Neural cell (in vitro differentiated cells): ENCODE measurements around the gene CENPV.

ENCODE experiments used
- POLR2AphosphoS5 ChIP-seq: IDR thresholded peaks from 2 replicates; pipeline ENCODE4 v1.6.1; 2012
- TF ChIP-seq, protein P1 (sequence below): fragments of 450-650 bp; IDR thresholded peaks from 2 replicates; pipeline ENCODE4 v1.5.1; 2014; ENCODE audit warnings: antibody characterized with exemption, mild to moderate bottlenecking, moderate library complexity; ENCODE audit not compliant: poor library complexity, severe bottlenecking

DNA sequence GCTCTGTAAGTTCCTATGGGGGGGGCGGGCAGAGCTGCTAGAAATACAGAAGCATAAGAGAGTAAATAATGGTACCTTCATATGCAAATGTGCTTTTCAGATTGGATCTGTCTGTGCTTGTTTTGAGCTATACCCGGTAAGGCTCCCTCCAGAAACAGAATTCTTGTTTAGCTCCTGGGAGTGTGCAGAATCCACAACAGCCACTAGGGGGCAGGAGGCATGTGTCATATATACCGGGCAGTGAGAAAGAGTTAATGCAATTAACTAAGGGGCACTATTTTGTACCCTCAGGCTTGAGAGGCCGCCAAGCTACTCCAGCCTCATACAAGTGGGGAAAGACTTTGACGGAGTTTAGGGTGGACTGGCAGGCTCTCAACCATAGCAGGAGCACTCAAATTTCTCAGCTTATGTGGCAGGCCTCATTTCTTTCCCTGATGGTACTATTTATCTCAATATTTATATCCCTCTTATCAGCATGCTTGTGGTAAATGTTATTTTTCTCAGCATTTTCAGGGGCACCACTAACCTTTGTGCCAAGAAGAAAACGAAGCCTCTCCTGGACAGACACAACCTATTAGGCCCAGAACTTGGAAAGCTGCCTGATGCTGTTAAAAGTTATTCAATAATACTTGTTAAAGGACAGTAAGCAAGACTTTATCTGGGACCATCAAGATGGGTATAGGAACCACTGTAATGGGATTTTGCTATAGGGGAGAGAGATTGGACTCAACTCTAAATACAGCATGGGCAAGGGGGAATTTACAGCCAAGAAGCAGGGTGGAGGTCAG, 10.7 kb upstream of the CENPV start:
- TF ChIP-seq, protein P1, sequence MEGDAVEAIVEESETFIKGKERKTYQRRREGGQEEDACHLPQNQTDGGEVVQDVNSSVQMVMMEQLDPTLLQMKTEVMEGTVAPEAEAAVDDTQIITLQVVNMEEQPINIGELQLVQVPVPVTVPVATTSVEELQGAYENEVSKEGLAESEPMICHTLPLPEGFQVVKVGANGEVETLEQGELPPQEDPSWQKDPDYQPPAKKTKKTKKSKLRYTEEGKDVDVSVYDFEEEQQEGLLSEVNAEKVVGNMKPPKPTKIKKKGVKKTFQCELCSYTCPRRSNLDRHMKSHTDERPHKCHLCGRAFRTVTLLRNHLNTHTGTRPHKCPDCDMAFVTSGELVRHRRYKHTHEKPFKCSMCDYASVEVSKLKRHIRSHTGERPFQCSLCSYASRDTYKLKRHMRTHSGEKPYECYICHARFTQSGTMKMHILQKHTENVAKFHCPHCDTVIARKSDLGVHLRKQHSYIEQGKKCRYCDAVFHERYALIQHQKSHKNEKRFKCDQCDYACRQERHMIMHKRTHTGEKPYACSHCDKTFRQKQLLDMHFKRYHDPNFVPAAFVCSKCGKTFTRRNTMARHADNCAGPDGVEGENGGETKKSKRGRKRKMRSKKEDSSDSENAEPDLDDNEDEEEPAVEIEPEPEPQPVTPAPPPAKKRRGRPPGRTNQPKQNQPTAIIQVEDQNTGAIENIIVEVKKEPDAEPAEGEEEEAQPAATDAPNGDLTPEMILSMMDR: peak; percentile 90
- TF ChIP-seq POLR2AphosphoS5: no peak
